ENCODE data around the gene CLDN14. TPM values are rescaled to one million over a fixed set of nuclear protein-coding genes. Genes with fewer than 3 reads are reported as not detected.

CLDN14 gene
- total RNA-seq, 1 experiment from 2014 or later: not detected

GRCh38 chr21:36422279-36423098, 57.4 kb downstream of the CLDN14 start:
- in situ Hi-C loops (cut with HindIII; ENCODE audit: low pct_unique_long_range_greater_than_20kb, low sequenced_read_pairs): no loop called here
- peak; percentile 47 for DNase-seq (ENCODE audit: low read depth)

- in situ Hi-C loops (cut with HindIII; ENCODE audit: low pct_unique_long_range_greater_than_20kb, low sequenced_read_pairs): no loop called here
- no peak for DNase-seq (ENCODE audit: low read depth)
These were observed 59.2 kb downstream of the CLDN14 start for GRCh38 chr21:36420571-36421339.

GRCh38 chr21:36419996-36420395, 59.9 kb downstream of the CLDN14 start:
- in situ Hi-C loops (cut with HindIII; ENCODE audit: low pct_unique_long_range_greater_than_20kb, low sequenced_read_pairs): no loop called here
- peak; percentile 68 for DNase-seq (ENCODE audit: low read depth)

GRCh38 chr21:36419241-36419640, 60.7 kb downstream of the CLDN14 start:
- in situ Hi-C loops (cut with HindIII; ENCODE audit: low pct_unique_long_range_greater_than_20kb, low sequenced_read_pairs): no loop called here
- no peak for DNase-seq (ENCODE audit: low read depth)

- in situ Hi-C loops (cut with HindIII; ENCODE audit: low pct_unique_long_range_greater_than_20kb, low sequenced_read_pairs): no loop called here
- no peak for DNase-seq (ENCODE audit: low read depth)
These were observed 64.5 kb downstream of the CLDN14 start for GRCh38 chr21:36415375-36415774.

GRCh38 chr21:36412916-36413315, 67.0 kb downstream of the CLDN14 start:
- in situ Hi-C loops (cut with HindIII; ENCODE audit: low pct_unique_long_range_greater_than_20kb, low sequenced_read_pairs): no loop called here
- no peak for DNase-seq (ENCODE audit: low read depth)

- no peak for DNase-seq (ENCODE audit: low read depth)
- in situ Hi-C loops (cut with HindIII; ENCODE audit: low pct_unique_long_range_greater_than_20kb, low sequenced_read_pairs): no loop called here
These were observed 68.6 kb downstream of the CLDN14 start for GRCh38 chr21:36411301-36411700.

Other genes starting within 250 kb of the CLDN14 start
- gene MORC3, start 159.9 kb downstream of the CLDN14 start, total RNA-seq (2014; rRNA removed; shearing (Covaris generic); ENCODE audit: low replicate concordance): 14.4 and 19.2 TPM in 2 replicates
- gene CHAF1B, start 94.7 kb downstream of the CLDN14 start, total RNA-seq (2014; rRNA removed; shearing (Covaris generic); ENCODE audit: low replicate concordance): 15.7 and 42.1 TPM in 2 replicates
- gene SIM2, start 219.0 kb upstream of the CLDN14 start, total RNA-seq (2014; rRNA removed; shearing (Covaris generic); ENCODE audit: low replicate concordance): 0.27 TPM in 1 of 2 replicates, not detected in the other

Data from Caki2 (cell line).